ENCODE data around the gene ORMDL2.
"Not testable (repeated sequence)": the region's sequence is repeated elsewhere in the genome, so short reads cannot be mapped to it uniquely, and the experiment has no call there.

ORMDL2 gene

GRCh38 chr12:55828357-55828756 is 10.5 kb downstream of the ORMDL2 start:
- no peak for DNase-seq (ENCODE audit: low spot score)

- peak; percentile 40 for DNase-seq (ENCODE audit: low spot score)
These were observed 12.2 kb downstream of the ORMDL2 start for GRCh38 chr12:55829967-55830600.

- peak; percentile 58 for DNase-seq (ENCODE audit: low spot score)
These were observed 13.0 kb downstream of the ORMDL2 start for GRCh38 chr12:55830601-55831446.

GRCh38 chr12:55831447-55831815 is 13.6 kb downstream of the ORMDL2 start:
- DNase-seq (ENCODE audit: low spot score) = no peak

- no peak for DNase-seq (ENCODE audit: low spot score)
These were observed 15.2 kb downstream of the ORMDL2 start for GRCh38 chr12:55833056-55833455.

- not testable (repeated sequence) for DNase-seq (ENCODE audit: low spot score)
These were observed 16.6 kb downstream of the ORMDL2 start for GRCh38 chr12:55834400-55834799.

GRCh38 chr12:55838361-55838760 is 20.5 kb downstream of the ORMDL2 start:
- no peak for DNase-seq (ENCODE audit: low spot score)

GRCh38 chr12:55839345-55840140 is 21.7 kb downstream of the ORMDL2 start:
- no peak for DNase-seq (ENCODE audit: low spot score)

- no peak for DNase-seq (ENCODE audit: low spot score)
These were observed 22.9 kb downstream of the ORMDL2 start for GRCh38 chr12:55840581-55841351.

- DNase-seq (ENCODE audit: low spot score) = no peak
These were observed 25.0 kb downstream of the ORMDL2 start, which contains the start of gene MMP19 for GRCh38 chr12:55842681-55843429. Gene MMP19 (minus strand): TSS chr12:55842936. CDS start chr12:55842830, 106 bp downstream.

GRCh38 chr12:55843431-55843830 is 25.6 kb downstream of the ORMDL2 start:
- DNase-seq (ENCODE audit: low spot score) = no peak

GRCh38 chr12:55844961-55845360 is 27.1 kb downstream of the ORMDL2 start:
- DNase-seq (ENCODE audit: low spot score) = no peak

- DNase-seq (ENCODE audit: low spot score) = no peak
These were observed 27.5 kb downstream of the ORMDL2 start for GRCh38 chr12:55845361-55845760.

- DNase-seq (ENCODE audit: low spot score) = no peak
These were observed 28.1 kb downstream of the ORMDL2 start for GRCh38 chr12:55845785-55846496.

GRCh38 chr12:55847033-55847432 is 29.2 kb downstream of the ORMDL2 start:
- DNase-seq (ENCODE audit: low spot score) = no peak

GRCh38 chr12:55847603-55848291 is 29.9 kb downstream of the ORMDL2 start:
- no peak for DNase-seq (ENCODE audit: low spot score)

GRCh38 chr12:55849616-55850343 is 31.9 kb downstream of the ORMDL2 start:
- no peak for DNase-seq (ENCODE audit: low spot score)

- no peak for DNase-seq (ENCODE audit: low spot score)
These were observed 32.6 kb downstream of the ORMDL2 start for GRCh38 chr12:55850401-55850800.

- no peak for DNase-seq (ENCODE audit: low spot score)
These were observed 33.1 kb downstream of the ORMDL2 start for GRCh38 chr12:55850893-55851292.

Data from hematopoietic multipotent progenitor cell treated with erythropoietin and hydrocortisone succinate and interleukin-3 and kit ligand, for 15 days (in vitro differentiated cells).